Activated T-cell treated with anti-CD3 and anti-CD28 coated beads, Interleukin-2, amount 50 U/mL, for 4 hours (primary cell): Measurements from ENCODE around the gene MROH9. TPM values are rescaled to one million over a fixed set of nuclear protein-coding genes. Genes with fewer than 3 reads are reported as not detected.

Source experiments
- total RNA-seq, 3 donors: library from RNA; stranded (reverse); gene quantifications; one replicate each; pipeline ENCODE4 v1.2.1, GENCODE V29; 2021

The MROH9 gene
- total RNA-seq, 3 donors from 2014 or later: not detected

Other genes with a start within 250 kb of the MROH9 start
- gene FMO3, start 155.4 kb downstream of the MROH9 start, total RNA-seq: not detected
- gene FMO2, start 249.8 kb downstream of the MROH9 start, total RNA-seq: under 1 TPM in 2 of 3 donors, not detected in 1; 0.27 to 0.34 TPM